Activated T-cell treated with anti-CD3 and anti-CD28 coated beads, Interleukin-2, amount 50 U/mL, for 48 hours (primary cell): ENCODE measurements around the gene TACO1.

ENCODE experiments used
- DNase-seq, 2 experiments: peaks; one replicate each; pipeline ENCODE4 v3.0.0-alpha.2; 2020

TACO1 gene

GRCh38 chr17:63601439-63602371, 1.0 kb downstream of the TACO1 start:
- DNase-seq: no peak

GRCh38 chr17:63609816-63610573, 9.3 kb downstream of the TACO1 start:
- DNase-seq: no peak

GRCh38 chr17:63610854-63611253, 10.2 kb downstream of the TACO1 start:
- no peak for DNase-seq

GRCh38 chr17:63611354-63611753, 10.7 kb downstream of the TACO1 start:
- peak in 1 of 2 experiments; percentile 34 for DNase-seq

- no peak for DNase-seq
These were observed 13.0 kb downstream of the TACO1 start for GRCh38 chr17:63613663-63614062.

- DNase-seq: no peak
These were observed 20.6 kb downstream of the TACO1 start for GRCh38 chr17:63621229-63621683.

GRCh38 chr17:63621684-63622573, 21.2 kb downstream of the TACO1 start, which contains the start of gene MAP3K3:
TSS of gene MAP3K3 (plus strand) at chr17:63622417. CDS start at chr17:63622760, 343 bp downstream.
- DNase-seq: peak; percentile 96

GRCh38 chr17:63622574-63623390, 22.1 kb downstream of the TACO1 start:
- peak; percentile 73 to 77 for DNase-seq

- DNase-seq: no peak
These were observed 23.3 kb downstream of the TACO1 start for GRCh38 chr17:63623786-63624530.

- no peak for DNase-seq
These were observed 23.8 kb downstream of the TACO1 start for GRCh38 chr17:63624531-63624880.

- no peak for DNase-seq
These were observed 26.0 kb downstream of the TACO1 start for GRCh38 chr17:63626551-63627180.

- DNase-seq: no peak
These were observed 28.9 kb downstream of the TACO1 start for GRCh38 chr17:63629627-63630026.

- no peak for DNase-seq
These were observed 30.4 kb downstream of the TACO1 start for GRCh38 chr17:63631062-63631461.

GRCh38 chr17:63631626-63632025, 30.9 kb downstream of the TACO1 start:
- DNase-seq: no peak

GRCh38 chr17:63633742-63634141, 33.0 kb downstream of the TACO1 start:
- DNase-seq: no peak

- DNase-seq: no peak
These were observed 33.5 kb downstream of the TACO1 start for GRCh38 chr17:63634163-63634562.

- DNase-seq: no peak
These were observed 34.1 kb downstream of the TACO1 start for GRCh38 chr17:63634816-63635215.

GRCh38 chr17:63635290-63635689, 34.6 kb downstream of the TACO1 start:
- no peak for DNase-seq

GRCh38 chr17:63635787-63636186, 35.1 kb downstream of the TACO1 start:
- no peak for DNase-seq

- DNase-seq: no peak
These were observed 38.4 kb downstream of the TACO1 start for GRCh38 chr17:63639125-63639524.

GRCh38 chr17:63640038-63640437, 39.3 kb downstream of the TACO1 start:
- DNase-seq: no peak
